GM12892 (cell line): ENCODE data around the gene FUZ.

Experiments used
- DNase-seq: peaks from one replicate; pipeline ENCODE4 v3.0.0; 2011; ENCODE audit not compliant: insufficient read length
- FAIRE-seq: peaks from 2 replicates; lab custom pipeline; 2011; peaks lifted over from hg19 to GRCh38; lab: Jason Lieb, UNC
- POLR2A ChIP-seq: IDR thresholded peaks from 2 replicates; pipeline ENCODE4 v1.6.1; 2011; ENCODE audit warnings: low read depth, low read length, control low read depth
- POLR2AphosphoS5 ChIP-seq: IDR thresholded peaks from 2 replicates; pipeline ENCODE4 v1.6.1; 2011; ENCODE audit warnings: low read depth, low read length, control low read depth
- TAF1 ChIP-seq: IDR thresholded peaks from 2 replicates; pipeline ENCODE4 v1.6.1; 2011; ENCODE audit warnings: low read depth, mild to moderate bottlenecking, control low read depth, low read length, borderline replicate concordance

The FUZ gene

DNA sequence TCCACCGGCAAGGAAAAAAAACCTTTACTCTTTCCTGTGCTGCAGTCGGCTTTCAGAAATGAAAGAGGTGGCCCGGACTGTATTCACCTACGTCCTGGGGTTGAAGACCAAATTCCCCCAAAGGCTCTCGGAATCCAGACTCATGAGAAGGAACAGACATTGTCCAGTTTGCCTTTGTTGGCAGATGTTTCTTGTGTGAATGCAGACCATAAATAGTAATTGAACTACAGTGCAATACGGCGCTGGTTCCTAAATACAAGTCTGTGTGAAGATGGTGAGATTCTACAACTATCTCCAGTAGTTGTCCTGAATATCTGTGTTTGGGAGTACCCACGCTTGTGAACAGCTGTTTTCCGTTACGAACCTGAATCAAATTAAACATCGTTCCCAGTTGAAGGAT is 26.6 kb upstream of the FUZ start:
- no peak for FAIRE-seq

DNA sequence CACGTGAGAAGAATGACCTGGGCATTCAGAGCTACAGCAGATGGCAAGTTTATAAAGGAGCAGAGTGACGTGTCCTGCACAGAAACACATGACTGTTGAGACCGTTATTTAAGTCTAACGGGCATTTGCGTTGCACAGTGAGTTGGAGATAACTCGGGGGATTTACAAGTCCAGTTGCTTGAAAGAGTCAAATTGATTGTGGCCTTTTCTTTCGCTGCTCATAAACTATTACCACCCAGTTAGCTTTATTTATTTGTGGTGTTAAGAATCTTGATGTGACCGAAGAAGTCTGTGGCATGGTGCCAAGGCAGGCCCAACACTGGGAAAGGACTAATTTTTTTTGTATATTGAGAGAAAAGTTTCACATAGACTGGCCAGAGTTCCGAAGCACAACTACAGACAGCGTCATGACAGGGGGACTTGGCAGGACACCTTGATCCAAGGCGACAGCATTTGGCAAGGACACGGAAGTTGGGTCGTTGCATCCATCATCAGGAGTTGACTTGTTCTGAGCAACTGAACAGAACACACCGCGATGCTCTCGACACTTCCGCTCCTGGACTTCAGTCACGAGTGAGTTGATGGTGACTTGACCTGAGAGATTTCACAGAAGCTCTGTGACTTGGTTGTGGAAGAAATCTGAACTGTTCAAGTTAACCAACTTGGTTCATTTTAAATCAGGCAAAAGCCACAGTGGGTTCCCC is 25.9 kb upstream of the FUZ start:
- TF ChIP-seq TAF1 (no peak), POLR2A (no peak), POLR2AphosphoS5 (no peak)
- DNase-seq (no peak), FAIRE-seq (no peak)

More for the DNA sequence above, 26.6 kb upstream of the FUZ start:
- no peak for TF ChIP-seq POLR2A
- no peak for TF ChIP-seq POLR2AphosphoS5
- DNase-seq = no peak

DNA sequence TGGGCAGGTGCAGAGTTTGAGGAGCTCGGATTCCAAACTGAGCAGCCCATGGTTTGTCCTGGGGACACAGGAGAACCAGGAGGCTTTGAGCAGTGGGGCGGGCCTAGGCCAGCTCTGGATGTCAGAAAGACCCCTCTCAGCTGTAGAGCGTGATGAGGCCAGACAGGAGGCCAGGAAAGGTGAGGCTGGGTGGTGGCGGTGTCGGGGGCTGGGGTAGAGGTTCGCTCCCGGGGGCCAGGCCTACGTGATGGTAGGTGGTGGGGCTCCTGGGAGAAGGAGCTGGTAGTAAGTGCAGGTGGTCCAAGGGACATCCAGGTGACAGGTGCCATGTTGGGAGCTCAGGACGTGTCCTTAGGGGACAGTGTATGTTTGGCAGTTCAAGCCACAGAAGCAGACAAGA is 24.3 kb upstream of the FUZ start:
- DNase-seq (no peak), FAIRE-seq (no peak)
- TF ChIP-seq TAF1 (no peak), POLR2A (no peak), POLR2AphosphoS5 (no peak)

DNA sequence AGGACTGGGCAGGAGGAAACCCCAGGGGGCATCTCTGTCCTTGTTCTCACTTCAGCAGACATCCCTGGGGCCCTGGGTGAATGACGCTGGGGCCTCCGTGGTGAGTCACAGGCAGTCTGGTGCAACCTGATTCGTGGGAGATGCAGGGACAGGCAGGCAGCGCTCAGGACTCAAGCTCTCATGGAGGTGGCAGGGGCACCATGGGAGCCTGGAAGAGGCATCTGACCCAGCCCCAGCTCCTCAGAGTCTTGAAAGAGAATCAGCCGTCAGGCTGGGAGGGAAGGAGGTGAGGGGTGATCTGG is 23.9 kb upstream of the FUZ start:
- FAIRE-seq = no peak
- TF ChIP-seq TAF1 (no peak), POLR2A (no peak)

DNA sequence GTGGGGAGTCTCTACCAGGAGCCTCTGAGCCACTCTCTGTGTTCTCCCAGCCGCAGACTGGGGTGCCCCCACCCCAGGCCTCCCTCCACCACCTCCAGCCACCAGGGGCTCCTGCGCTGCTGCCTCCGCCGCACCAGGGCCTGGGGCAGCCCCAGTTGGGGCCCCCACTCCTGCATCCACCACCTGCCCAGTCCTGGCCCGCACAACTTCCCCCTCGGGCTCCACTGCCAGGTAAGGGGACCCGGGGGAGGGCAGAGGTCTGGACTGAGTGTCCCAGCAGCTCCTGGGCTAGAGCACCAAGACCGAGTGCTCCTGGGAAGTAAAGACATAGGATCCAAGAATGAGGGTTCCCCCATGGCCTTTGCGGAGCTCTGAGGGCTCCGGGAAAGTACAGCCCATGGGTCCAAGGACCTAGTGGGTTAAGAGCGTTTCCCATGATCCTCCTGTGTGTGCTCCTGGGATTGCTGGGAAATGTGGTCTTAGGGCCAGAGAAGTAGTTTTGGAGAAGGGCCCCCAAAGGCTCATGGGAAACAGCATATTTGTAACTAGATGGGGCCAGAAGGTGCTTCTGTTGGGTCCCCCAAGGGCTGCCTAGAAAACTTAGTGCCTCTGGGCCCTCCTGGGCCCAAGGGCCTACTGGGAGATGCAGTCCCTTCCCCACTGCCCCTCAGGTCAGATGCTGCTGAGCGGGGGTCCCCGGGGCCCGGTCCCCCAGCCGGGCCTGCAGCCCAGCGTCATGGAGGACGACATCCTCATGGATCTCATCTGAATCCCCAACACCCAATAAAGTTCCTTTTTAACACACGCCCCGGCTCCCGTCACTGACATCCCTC is 23.3 kb upstream of the FUZ start:
- FAIRE-seq = no peak
- DNase-seq = no peak
- no peak for TF ChIP-seq POLR2AphosphoS5
- no peak for TF ChIP-seq POLR2A
- no peak for TF ChIP-seq TAF1

More for the DNA sequence above, 23.9 kb upstream of the FUZ start:
- DNase-seq = no peak

DNA sequence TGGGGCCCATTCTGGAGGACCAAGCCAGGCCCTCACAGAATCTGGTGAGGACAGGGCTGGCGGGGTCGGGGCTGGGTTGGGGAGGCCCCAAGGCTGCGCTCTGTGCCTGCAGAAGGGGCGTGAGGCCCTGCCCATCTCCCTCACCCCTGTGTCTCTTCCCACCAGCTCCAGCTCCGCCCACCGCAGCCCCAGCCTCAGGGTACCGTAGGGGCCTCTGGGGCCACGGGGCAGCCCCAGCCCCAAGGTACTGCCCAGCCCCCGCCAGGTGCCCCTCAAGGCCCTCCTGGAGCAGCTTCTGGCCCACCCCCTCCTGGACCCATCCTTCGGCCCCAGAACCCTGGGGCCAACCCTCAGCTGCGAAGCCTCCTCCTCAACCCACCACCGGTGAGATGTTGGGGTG is 22.5 kb upstream of the FUZ start:
- DNase-seq = no peak
- FAIRE-seq = no peak
- TF ChIP-seq POLR2AphosphoS5 (no peak), TAF1 (no peak), POLR2A (no peak)

DNA sequence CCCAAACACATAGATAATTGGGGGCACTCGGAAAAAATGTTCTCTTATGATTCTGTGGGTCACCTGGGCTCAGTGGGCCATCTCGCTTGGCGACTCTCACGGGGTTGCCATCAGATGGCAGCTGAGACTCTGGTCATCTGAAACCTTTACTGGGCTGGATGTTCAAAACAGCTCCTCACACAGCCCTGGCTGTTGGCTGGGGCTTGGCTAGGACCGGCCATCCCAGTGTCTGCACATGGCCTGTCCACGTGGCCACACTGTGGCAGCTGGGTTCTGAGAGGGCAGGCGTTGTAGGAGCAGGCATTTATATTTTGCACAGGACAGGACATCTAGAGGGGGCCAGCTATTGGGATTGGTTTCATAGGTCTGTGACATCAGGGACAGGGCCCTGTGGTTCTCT is 20.5 kb upstream of the FUZ start:
- DNase-seq (no peak), FAIRE-seq (no peak)
- no peak for TF ChIP-seq TAF1
- TF ChIP-seq POLR2AphosphoS5 = no peak
- TF ChIP-seq POLR2A = no peak

DNA sequence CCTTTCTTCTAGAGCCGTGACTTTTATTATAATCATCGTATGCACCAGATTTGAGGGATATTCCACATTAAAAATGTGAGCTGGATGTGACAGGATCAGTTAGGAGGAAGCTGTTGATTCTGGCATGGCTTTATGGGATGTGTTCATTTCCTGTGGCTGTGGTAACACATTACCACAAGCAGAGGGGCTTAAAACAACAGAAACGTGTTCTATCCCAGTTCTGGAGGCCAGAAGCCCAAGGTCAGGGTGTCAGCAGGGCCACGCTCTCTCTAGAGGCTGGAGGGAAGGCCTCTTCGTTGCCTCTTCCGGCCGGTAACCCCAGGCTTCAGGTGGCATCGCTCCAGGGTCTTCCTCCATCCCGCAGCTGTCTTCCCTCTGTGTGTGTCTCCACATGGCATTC is 19.5 kb upstream of the FUZ start:
- TF ChIP-seq TAF1 (no peak), POLR2A (no peak), POLR2AphosphoS5 (no peak)
- DNase-seq (no peak), FAIRE-seq (no peak)

DNA sequence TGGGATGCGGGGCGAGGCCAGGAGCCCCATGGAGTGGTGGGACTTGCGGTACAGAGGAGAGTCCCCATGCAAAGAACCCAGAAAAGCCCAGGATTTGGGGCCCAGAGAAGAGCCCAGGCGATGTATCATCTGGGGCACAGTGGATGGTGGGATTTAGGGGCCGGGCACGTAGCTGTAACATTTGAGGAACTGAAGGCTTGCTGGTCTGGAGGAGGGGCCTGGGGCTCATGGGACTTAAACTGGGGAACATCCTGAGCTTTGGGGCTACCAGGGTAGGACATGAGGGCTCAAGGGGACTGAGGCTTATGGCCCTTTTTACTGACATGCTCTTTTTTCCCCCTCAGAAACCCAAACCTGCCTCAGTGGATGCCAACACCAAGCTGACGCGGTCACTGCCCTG is 18.5 kb upstream of the FUZ start:
- FAIRE-seq = no peak
- TF ChIP-seq POLR2AphosphoS5 (no peak), POLR2A (no peak), TAF1 (no peak)
- DNase-seq = no peak

DNA sequence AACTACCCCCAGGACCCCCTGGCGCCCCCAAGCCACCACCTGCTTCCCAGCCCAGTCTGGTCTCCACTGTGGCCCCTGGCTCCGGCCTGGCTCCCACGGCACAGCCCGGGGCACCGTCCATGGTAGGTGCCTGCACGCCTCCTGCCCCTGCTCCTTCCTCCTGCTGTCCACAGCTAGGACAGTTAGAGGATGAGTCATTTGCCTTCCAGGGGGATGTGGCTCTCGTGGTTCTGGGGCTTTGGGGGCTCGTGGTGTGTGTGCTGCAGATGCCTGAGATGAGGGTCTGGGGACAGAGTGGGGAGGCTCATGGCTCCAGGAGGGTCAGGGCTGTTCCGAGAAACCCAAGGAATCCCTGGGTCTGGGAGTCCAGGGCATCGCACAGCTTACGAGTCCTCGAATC is 17.7 kb upstream of the FUZ start:
- TF ChIP-seq TAF1 (no peak), POLR2AphosphoS5 (no peak), POLR2A (no peak)
- FAIRE-seq = no peak
- no peak for DNase-seq

DNA sequence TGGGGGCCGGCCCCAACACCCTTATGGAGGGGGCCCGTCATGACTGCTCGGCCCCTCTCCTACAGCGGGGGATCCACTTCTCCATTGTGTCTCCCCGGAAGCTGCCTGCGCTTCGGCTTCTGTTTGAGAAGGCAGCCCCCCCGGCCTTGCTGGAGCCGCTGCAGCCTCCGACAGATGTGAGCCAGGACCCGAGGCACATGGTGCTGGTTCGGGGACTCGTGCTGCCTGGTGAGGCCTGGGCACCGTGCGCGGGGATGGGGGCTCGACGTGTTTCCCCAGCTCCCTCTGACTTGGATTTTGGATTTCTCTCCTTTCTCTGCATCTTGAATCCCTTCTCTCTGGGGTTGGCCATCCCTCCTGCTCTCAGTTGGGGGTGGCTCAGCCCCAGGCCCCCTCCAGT is 16.6 kb upstream of the FUZ start:
- FAIRE-seq (no peak), DNase-seq (no peak)
- TF ChIP-seq POLR2A (no peak), TAF1 (no peak), POLR2AphosphoS5 (no peak)

DNA sequence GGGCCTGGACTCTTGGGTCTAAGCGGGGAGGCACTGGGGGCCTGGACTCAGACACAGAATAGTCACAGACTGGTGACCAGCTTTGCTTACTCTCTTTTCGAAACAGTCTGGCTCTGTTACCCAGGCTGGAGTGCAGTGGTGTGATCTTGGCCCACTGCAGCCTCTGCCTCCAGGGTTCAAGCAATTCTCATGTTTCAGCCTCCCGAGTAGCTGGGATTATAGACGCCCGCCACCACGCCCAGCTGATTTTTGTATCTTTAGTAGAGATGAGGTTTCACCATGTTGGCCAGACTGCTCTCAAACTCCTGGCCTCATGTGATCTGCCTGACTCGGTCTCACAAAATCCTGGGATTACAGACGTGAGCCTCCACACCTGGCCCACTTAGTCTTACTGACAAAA is 16.1 kb upstream of the FUZ start:
- FAIRE-seq = no peak
- TF ChIP-seq TAF1 = no peak
- no peak for TF ChIP-seq POLR2A
- TF ChIP-seq POLR2AphosphoS5 = no peak
- no peak for DNase-seq
